HEK293T (cell line): ENCODE measurements around the gene NDUFS1.

Experiments used
- CTCF ChIA-PET: fragments of 350-600 bp; formaldehyde crosslinking; extraction: SDS; loops from one replicate; lab custom pipeline; 2021; ENCODE audit warnings: antibody characterized with exemption, inconsistent platforms; lab: Yijun Ruan, JAX
- POLR2A ChIA-PET: fragments of 350-600 bp; formaldehyde crosslinking; extraction: SDS; loops from one replicate; lab custom pipeline; 2020; ENCODE audit warnings: antibody characterized with exemption, inconsistent platforms; lab: Yijun Ruan, JAX
- DNase-seq: peaks from one replicate; pipeline ENCODE4 v3.0.0; 2012; ENCODE audit warnings: mixed read lengths; ENCODE audit errors: extremely low spot score
- ARNT ChIP-seq: fragments of 450-650 bp; IDR thresholded peaks from 2 replicates; pipeline ENCODE4 v1.6.1; 2017; ENCODE audit warnings: mild to moderate bottlenecking
- BHLHE40 ChIP-seq: fragments of 450-650 bp; IDR thresholded peaks from 2 replicates; pipeline ENCODE4 v1.6.1; 2016; ENCODE audit warnings: mild to moderate bottlenecking, moderate library complexity, borderline replicate concordance
- CTBP1 ChIP-seq: fragments of 450-650 bp; IDR thresholded peaks from 2 replicates; pipeline ENCODE4 v1.6.1; 2016; ENCODE audit warnings: borderline replicate concordance
- ELF4 ChIP-seq: fragments of 450-650 bp; IDR thresholded peaks from 2 replicates; pipeline ENCODE4 v1.6.1; 2017; ENCODE audit warnings: antibody characterized with exemption
- FOXA1 ChIP-seq: fragments of 450-650 bp; IDR thresholded peaks from 2 replicates; pipeline ENCODE4 v1.6.1; 2016; ENCODE audit warnings: mild to moderate bottlenecking
- FOXK2 ChIP-seq: fragments of 450-650 bp; IDR thresholded peaks from 2 replicates; pipeline ENCODE4 v1.6.1; 2016; ENCODE audit warnings: mild to moderate bottlenecking
- FOXM1 ChIP-seq: fragments of 450-650 bp; IDR thresholded peaks from 2 replicates; pipeline ENCODE4 v1.6.1; 2017; ENCODE audit warnings: mild to moderate bottlenecking, borderline replicate concordance
- HDGF ChIP-seq: fragments of 450-650 bp; IDR thresholded peaks from 2 replicates; pipeline ENCODE4 v1.6.1; 2017; ENCODE audit warnings: antibody characterized with exemption, borderline replicate concordance
- L3MBTL2 ChIP-seq: fragments of 450-650 bp; conservative IDR thresholded peaks from 2 replicates; pipeline ENCODE4 v1.6.1; 2016; ENCODE audit warnings: mild to moderate bottlenecking
- LEF1 ChIP-seq: fragments of 450-650 bp; IDR thresholded peaks from 2 replicates; pipeline ENCODE4 v1.6.1; 2017; ENCODE audit warnings: mild to moderate bottlenecking, borderline replicate concordance
- NFRKB ChIP-seq: fragments of 450-650 bp; IDR thresholded peaks from 2 replicates; pipeline ENCODE4 v1.6.1; 2016; ENCODE audit warnings: mild to moderate bottlenecking, moderate library complexity
- PKNOX1 ChIP-seq: fragments of 450-650 bp; IDR thresholded peaks from 2 replicates; pipeline ENCODE4 v1.6.1; 2016
- SP1 ChIP-seq: fragments of 450-650 bp; IDR thresholded peaks from 2 replicates; pipeline ENCODE4 v1.6.1; 2017
- SUZ12 ChIP-seq: fragments of 450-650 bp; IDR thresholded peaks from 2 replicates; pipeline ENCODE4 v1.6.1; 2016; ENCODE audit warnings: mild to moderate bottlenecking
- TARDBP ChIP-seq: fragments of 450-650 bp; IDR thresholded peaks from 2 replicates; pipeline ENCODE4 v1.6.1; 2016
- ZNF384 ChIP-seq: fragments of 450-650 bp; IDR thresholded peaks from 2 replicates; pipeline ENCODE4 v1.6.1; 2016

Gene NDUFS1

GRCh38 chr2:206095536-206096332 lies 63.5 kb downstream of the NDUFS1 start:
- POLR2A ChIA-PET: interaction anchor here (1.3 kb wide), 2 partner anchors 10 to 12 kb away, joined by 3 to 5 read pairs; partner anchors contain the start of gene INO80D
- CTCF ChIA-PET: no interaction called here
- DNase-seq: no peak
- no peak for TF ChIP-seq PKNOX1
- no peak for TF ChIP-seq SUZ12
- no peak for TF ChIP-seq FOXM1
- TF ChIP-seq LEF1: no peak
- no peak for TF ChIP-seq BHLHE40
- no peak for TF ChIP-seq ZNF384
- TF ChIP-seq SP1: no peak
- no peak for TF ChIP-seq FOXK2
- no peak for TF ChIP-seq HDGF
- no peak for TF ChIP-seq ELF4
- no peak for TF ChIP-seq TARDBP
- TF ChIP-seq L3MBTL2: no peak
- TF ChIP-seq ARNT: no peak
- TF ChIP-seq CTBP1: no peak
- no peak for TF ChIP-seq NFRKB
- no peak for TF ChIP-seq FOXA1

- no peak for TF ChIP-seq ZNF384
- TF ChIP-seq FOXM1: no peak
- no peak for TF ChIP-seq HDGF
- TF ChIP-seq LEF1: no peak
- no peak for TF ChIP-seq SUZ12
- no peak for TF ChIP-seq BHLHE40
- TF ChIP-seq FOXK2: no peak
- TF ChIP-seq TARDBP: no peak
- no peak for TF ChIP-seq L3MBTL2
- no peak for TF ChIP-seq CTBP1
- no peak for TF ChIP-seq PKNOX1
- no peak for TF ChIP-seq ELF4
- POLR2A ChIA-PET: no interaction called here
- no peak for DNase-seq
- CTCF ChIA-PET: interaction anchor here (0.6 kb wide), 1 partner anchor 9 kb away, joined by 3 read pairs; no protein-coding TSS in a partner anchor
Observed at GRCh38 chr2:206092297-206092696, 66.9 kb downstream of the NDUFS1 start.

- no peak for DNase-seq
- CTCF ChIA-PET: interaction anchor here (0.7 kb wide), 1 partner anchor 140 kb away, joined by 7 read pairs; no protein-coding TSS in a partner anchor
- POLR2A ChIA-PET: no interaction called here
- TF ChIP-seq BHLHE40: no peak
- no peak for TF ChIP-seq CTBP1
- TF ChIP-seq ARNT: no peak
- TF ChIP-seq FOXA1: no peak
- no peak for TF ChIP-seq TARDBP
- no peak for TF ChIP-seq L3MBTL2
- no peak for TF ChIP-seq SP1
- no peak for TF ChIP-seq HDGF
- TF ChIP-seq FOXK2: no peak
- no peak for TF ChIP-seq FOXM1
- no peak for TF ChIP-seq SUZ12
- no peak for TF ChIP-seq ZNF384
- TF ChIP-seq ELF4: no peak
- TF ChIP-seq LEF1: no peak
- TF ChIP-seq NFRKB: no peak
- TF ChIP-seq PKNOX1: no peak
Observed at GRCh38 chr2:206088248-206088647, 71.0 kb downstream of the NDUFS1 start.

GRCh38 chr2:206086716-206087350 lies 72.4 kb downstream of the NDUFS1 start:
- DNase-seq: no peak
- CTCF ChIA-PET: no interaction called here
- POLR2A ChIA-PET: interaction anchor here (0.7 to 1.0 kb wide), 7 partner anchors 9 to 351 kb away, joined by 3 to 4 read pairs (median 3); partner anchors contain the start of gene ZDBF2

More at GRCh38 chr2:206086716-206087350, 72.4 kb downstream of the NDUFS1 start:
- TF ChIP-seq TARDBP (no peak), LEF1 (no peak), NFRKB (no peak), SP1 (no peak), SUZ12 (no peak), BHLHE40 (no peak), L3MBTL2 (no peak), ELF4 (no peak), FOXM1 (no peak), ZNF384 (no peak), CTBP1 (no peak), ARNT (no peak)
